Choroid plexus epithelial cell (primary cell): ENCODE measurements around the gene FMN1.
A peak's percentile ranks its signal among the peaks of the same experiment; 100 is the strongest.

ENCODE experiments used
- DNase-seq: peaks from one replicate; pipeline ENCODE4 v3.0.0-alpha.2; 2010; ENCODE audit warnings: low read depth
- H3K4me3 ChIP-seq: 2 replicates; pipeline ENCODE4 v1.5.1; 2011; ENCODE audit warnings: low read depth, mild to moderate bottlenecking, control low read depth, low read length, moderate library complexity
- TF ChIP-seq, protein P1 (sequence below): conservative IDR thresholded peaks from 2 replicates; pipeline ENCODE4 v1.5.1; 2011; ENCODE audit warnings: low read depth, mild to moderate bottlenecking, control low read depth, inconsistent platforms, low read length, moderate library complexity

FMN1 gene

DNA sequence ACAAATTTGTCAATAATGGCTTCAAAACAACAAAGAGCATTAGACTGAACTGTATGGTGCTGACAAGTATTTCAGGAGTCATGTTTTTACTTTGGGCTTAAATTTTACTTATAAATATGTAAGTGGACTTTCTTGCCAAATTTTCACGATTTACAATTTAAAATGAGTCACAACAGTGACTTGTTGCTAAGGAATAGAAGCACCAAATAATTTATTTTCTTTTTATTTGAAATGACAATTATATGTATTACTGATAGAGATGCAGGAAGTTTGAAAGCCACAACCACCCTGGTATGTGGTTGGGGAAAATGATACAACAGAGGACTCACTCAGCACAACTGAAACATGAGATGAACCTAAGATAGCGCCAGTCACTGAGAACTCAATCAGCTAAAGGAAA is 90.3 kb downstream of the FMN1 start:
- peak; percentile 88 for DNase-seq
- TF ChIP-seq, protein P1, sequence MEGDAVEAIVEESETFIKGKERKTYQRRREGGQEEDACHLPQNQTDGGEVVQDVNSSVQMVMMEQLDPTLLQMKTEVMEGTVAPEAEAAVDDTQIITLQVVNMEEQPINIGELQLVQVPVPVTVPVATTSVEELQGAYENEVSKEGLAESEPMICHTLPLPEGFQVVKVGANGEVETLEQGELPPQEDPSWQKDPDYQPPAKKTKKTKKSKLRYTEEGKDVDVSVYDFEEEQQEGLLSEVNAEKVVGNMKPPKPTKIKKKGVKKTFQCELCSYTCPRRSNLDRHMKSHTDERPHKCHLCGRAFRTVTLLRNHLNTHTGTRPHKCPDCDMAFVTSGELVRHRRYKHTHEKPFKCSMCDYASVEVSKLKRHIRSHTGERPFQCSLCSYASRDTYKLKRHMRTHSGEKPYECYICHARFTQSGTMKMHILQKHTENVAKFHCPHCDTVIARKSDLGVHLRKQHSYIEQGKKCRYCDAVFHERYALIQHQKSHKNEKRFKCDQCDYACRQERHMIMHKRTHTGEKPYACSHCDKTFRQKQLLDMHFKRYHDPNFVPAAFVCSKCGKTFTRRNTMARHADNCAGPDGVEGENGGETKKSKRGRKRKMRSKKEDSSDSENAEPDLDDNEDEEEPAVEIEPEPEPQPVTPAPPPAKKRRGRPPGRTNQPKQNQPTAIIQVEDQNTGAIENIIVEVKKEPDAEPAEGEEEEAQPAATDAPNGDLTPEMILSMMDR = no peak
- no peak overlapping the region for H3K4me3 ChIP-seq

DNA sequence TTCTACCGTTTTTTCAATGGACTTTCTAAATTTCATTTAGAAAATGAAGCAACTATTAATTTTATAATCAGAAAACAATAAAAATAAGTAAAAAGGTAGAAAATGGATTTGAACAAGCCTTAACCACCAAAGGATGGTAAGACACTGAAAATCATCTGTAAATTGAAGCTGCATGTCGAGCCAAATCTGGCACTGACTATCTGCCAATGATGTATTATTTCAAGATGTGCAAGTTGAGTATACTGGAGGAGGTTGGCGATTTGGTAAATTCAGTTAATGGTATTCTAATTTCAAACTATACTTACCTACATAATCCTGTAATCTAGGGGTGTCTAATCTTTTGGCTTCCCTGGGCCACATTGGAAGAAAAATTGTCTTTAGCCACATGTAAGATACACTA is 93.5 kb downstream of the FMN1 start:
- no peak for DNase-seq
- TF ChIP-seq, protein P1 = no peak

DNA sequence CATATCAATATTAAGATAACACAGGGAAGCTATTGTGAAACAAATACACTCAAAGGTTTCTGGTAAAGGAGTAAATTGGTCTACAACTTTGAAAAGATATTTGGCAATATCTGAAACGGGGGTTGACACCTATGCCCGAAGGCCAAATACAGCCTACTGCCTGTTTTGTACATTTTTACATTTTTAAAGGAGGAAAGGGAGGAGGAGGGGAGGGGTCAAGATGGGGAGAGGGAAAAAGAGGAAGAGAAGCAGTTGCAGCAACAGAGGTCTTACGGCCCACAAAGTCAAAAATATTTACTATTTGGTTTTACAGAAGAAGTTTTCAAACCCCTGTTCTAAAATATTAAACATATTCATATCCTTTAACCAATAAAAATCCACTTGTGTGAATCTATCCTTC is 94.2 kb downstream of the FMN1 start:
- DNase-seq = no peak
- no peak overlapping the region for H3K4me3 ChIP-seq
- TF ChIP-seq, protein P1 = no peak

More for the DNA sequence above, 93.5 kb downstream of the FMN1 start:
- H3K4me3 ChIP-seq = no peak overlapping the region

DNA sequence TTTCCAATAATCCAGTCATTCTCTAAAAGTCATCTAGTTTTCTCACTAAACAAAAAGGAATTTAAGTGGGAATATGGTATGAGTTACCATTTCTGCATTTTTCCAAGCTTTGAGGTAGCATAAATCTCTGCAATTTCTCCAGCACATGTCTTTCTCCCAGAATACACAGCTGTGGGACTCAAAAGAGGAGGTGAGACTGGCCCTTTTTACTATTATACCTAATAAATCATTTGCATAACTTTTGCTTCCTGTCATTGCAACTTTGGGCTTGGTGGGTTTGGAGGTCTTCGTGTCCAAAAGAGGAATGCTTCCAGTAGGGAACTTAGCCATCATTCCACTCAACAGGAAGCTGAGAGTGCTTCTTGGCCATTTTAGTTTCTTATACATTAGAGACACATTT is 94.8 kb downstream of the FMN1 start:
- DNase-seq = no peak
- no peak overlapping the region for H3K4me3 ChIP-seq
- TF ChIP-seq, protein P1 = no peak

DNA sequence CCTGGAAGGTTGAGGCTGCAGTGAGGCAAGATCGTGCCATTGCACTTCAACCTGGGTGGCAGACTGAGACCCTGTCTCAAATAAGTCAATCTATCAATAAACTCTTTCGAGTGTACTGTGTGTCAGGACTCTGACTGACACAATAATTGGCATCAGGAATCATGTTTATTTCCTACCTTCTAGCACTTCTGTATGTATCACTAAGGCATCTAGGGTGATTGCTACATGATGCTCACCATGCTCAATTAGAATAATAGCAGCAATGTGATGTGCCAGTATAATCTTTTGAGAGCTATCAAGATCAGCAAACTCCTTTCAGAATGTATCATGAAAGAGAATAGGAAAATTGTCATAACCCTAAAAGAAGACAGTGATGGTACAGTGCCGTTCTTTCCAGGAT is 95.3 kb downstream of the FMN1 start:
- TF ChIP-seq, protein P1 = no peak
- H3K4me3 ChIP-seq = no peak overlapping the region
- DNase-seq = no peak

DNA sequence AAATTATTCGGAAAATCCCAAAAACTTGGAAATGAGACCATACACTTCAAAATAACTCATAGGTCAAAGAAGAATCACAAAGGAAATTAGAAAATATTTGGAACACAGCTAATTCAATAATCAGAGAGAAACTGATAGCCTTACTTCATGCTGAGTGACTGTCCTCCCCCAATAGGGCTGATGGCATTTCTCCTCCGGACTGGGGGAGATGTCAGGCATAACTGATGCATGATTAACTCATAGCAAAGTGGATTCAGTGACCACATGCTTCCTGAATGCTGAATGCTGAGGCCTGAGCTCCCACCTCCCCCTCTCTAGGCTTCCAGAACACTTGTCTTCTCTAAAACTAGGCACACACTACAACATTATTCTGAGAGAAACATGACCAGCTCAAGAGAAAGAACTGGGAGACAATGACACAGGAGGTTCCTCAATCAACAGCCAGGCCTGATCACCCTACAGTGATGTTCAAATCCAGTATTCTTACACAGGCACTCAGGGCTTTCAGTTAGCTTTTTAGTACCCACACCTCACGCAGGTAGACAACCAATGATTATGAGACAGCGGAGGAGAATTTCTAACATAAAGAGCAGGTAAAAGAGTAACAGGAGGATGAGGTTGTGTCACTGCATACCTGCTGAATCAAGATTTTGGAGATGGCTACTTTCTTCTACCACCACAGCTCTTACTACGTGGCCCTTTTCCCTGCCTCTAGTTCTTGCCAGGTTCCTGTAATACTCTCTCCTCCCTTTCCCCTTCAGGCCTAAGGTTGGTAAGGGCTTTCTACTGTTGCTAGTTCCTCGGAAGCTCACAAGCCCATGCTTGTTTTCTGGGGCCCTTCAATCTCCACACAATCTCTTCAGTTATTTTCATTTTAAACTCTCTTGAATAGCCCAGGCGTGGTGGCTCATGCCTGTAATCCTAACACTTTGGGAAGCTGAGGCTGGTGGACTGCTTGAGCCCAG is 96.1 kb downstream of the FMN1 start:
- DNase-seq = peak; percentile 87
- TF ChIP-seq, protein P1 = no peak
- H3K4me3 ChIP-seq = no peak overlapping the region

DNA sequence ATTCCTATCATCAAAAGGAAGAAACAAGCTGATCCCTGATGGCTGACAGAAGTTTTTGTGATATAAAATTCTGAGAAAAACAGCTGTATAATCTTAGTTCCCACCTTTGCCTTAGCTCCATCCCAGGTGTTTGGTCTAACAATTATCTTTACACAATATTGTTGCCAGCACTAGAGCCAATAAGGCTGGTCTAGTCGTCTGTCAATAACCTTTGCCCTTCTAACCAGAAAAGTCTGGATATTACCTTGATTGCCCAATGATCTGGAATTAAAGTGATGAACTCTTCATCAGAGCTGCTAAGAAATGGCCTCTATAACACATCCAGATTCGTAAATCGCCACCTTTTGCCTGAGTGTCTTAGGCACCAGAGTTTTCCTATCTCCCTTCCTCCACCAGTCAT is 98.4 kb downstream of the FMN1 start:
- no peak for DNase-seq
- H3K4me3 ChIP-seq = no peak overlapping the region
- TF ChIP-seq, protein P1 = no peak
